ENCODE results near the gene CRHR2. TPM values are rescaled to one million over a fixed set of nuclear protein-coding genes. Genes with fewer than 3 reads are reported as not detected.

The CRHR2 gene
- total and polyA plus RNA-seq, 2 donors (not counting 1 experiment from before 2014, with no cell fraction given) = not detected

DNA sequence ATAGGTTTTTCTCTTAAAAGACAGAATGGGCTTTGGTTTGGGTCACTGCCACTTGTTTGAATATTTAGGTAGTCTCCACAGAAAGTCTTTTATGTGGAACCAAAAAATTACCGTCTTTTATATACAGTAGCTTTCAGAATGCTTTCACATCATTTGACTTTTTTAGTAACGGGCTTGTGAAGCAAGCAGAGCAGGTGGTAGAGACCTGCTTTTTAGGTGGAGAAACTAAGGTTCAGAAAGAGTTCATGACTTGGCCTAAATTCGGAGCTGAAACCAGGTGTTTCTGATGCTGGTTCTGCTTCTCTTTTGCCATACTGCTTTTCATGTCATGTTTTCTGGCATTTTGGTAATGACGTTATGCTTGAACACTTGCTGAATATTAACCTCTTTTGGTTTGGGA, 51.3 kb downstream of the CRHR2 start:
- no peak overlapping the region for H3K4me2 ChIP-seq (ENCODE audit: extremely low read depth, insufficient read depth, low read length)
- H3K36me3 ChIP-seq (ENCODE audit: control insufficient read depth, insufficient read depth, low read length) = peaks cover 25% of the 10 kb centered on the region
- no peak for DNase-seq (ENCODE audit: low read depth in 2 of 2)
- no peak overlapping the region for H3K4me3 ChIP-seq (replicated peaks in 1 of 4; ENCODE audit: control extremely low read depth in 1 of 4, insufficient read depth in 1 of 4, low read depth in 3 of 4, low read length in 4 of 4)
- TF ChIP-seq, protein P1, sequence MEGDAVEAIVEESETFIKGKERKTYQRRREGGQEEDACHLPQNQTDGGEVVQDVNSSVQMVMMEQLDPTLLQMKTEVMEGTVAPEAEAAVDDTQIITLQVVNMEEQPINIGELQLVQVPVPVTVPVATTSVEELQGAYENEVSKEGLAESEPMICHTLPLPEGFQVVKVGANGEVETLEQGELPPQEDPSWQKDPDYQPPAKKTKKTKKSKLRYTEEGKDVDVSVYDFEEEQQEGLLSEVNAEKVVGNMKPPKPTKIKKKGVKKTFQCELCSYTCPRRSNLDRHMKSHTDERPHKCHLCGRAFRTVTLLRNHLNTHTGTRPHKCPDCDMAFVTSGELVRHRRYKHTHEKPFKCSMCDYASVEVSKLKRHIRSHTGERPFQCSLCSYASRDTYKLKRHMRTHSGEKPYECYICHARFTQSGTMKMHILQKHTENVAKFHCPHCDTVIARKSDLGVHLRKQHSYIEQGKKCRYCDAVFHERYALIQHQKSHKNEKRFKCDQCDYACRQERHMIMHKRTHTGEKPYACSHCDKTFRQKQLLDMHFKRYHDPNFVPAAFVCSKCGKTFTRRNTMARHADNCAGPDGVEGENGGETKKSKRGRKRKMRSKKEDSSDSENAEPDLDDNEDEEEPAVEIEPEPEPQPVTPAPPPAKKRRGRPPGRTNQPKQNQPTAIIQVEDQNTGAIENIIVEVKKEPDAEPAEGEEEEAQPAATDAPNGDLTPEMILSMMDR (conservative IDR thresholded peaks at IDR 0.05 in 1 of 2, IDR thresholded peaks at IDR 0.05 in 1 of 2; ENCODE audit: low read depth in 1 of 2, low read length in 2 of 2) = no peak
- no peak for TF ChIP-seq EZH2 (IDR thresholded peaks at IDR 0.05; ENCODE audit: low read length, missing control alignments)
- no peaks in the 10 kb centered on the region for H3K4me1 ChIP-seq (ENCODE audit: control insufficient read depth, extremely low read depth, insufficient read depth, low read length)
- H2AFZ ChIP-seq (ENCODE audit: low read length) = no peak overlapping the region
- no peaks in the 10 kb centered on the region for H3K79me2 ChIP-seq (ENCODE audit: control insufficient read depth, insufficient read depth, low read length)
- no peaks in the 10 kb centered on the region for H3K9me3 ChIP-seq (ENCODE audit: control insufficient read depth, insufficient read depth, low read depth, low read length)
- no peak overlapping the region for H3K9ac ChIP-seq (ENCODE audit: insufficient read depth, low read length)
- no peak overlapping the region for H3K27ac ChIP-seq (ENCODE audit: insufficient read depth, low read length)
- no peaks in the 10 kb centered on the region for H3K27me3 ChIP-seq (ENCODE audit: control insufficient read depth, insufficient read depth, low read length)
- no peaks in the 10 kb centered on the region for H4K20me1 ChIP-seq (ENCODE audit: control insufficient read depth, extremely low read depth, insufficient read depth, low read length)

DNA sequence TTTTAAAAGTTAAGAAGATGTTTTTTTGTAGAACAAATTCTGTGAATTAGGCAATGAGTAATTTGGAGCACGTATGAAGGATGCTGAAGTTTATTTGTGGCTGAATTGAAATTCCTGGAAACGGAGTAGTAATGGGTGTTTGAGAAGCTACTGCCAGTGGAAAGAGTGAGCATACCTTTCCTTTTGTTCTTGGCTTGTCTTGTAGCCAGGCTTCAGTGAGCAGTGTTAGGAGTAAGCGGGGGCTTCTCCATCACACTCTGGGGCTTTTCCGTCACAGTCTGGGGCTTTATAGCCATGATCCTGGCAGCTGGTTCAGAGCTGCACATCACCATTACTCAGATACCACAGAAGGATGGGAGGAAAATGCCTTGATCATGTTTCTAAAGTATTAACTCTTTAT, 55.2 kb downstream of the CRHR2 start:
- TF ChIP-seq EZH2 (IDR thresholded peaks at IDR 0.05; ENCODE audit: low read length, missing control alignments) = no peak
- TF ChIP-seq, protein P1 (conservative IDR thresholded peaks at IDR 0.05 in 1 of 2, IDR thresholded peaks at IDR 0.05 in 1 of 2; ENCODE audit: low read depth in 1 of 2, low read length in 2 of 2) = no peak
- H3K27ac ChIP-seq (ENCODE audit: insufficient read depth, low read length) = no peak overlapping the region
- H3K36me3 ChIP-seq (ENCODE audit: control insufficient read depth, insufficient read depth, low read length) = peaks cover 6% of the 10 kb centered on the region
- H3K4me1 ChIP-seq (ENCODE audit: control insufficient read depth, extremely low read depth, insufficient read depth, low read length) = no peaks in the 10 kb centered on the region
- H3K9me3 ChIP-seq (ENCODE audit: control insufficient read depth, insufficient read depth, low read depth, low read length) = no peaks in the 10 kb centered on the region
- no peaks in the 10 kb centered on the region for H4K20me1 ChIP-seq (ENCODE audit: control insufficient read depth, extremely low read depth, insufficient read depth, low read length)
- H3K9ac ChIP-seq (ENCODE audit: insufficient read depth, low read length) = no peak overlapping the region
- no peak overlapping the region for H3K4me2 ChIP-seq (ENCODE audit: extremely low read depth, insufficient read depth, low read length)
- no peak for DNase-seq (ENCODE audit: low read depth in 2 of 2)
- H2AFZ ChIP-seq (ENCODE audit: low read length) = no peak overlapping the region
- H3K4me3 ChIP-seq (replicated peaks in 1 of 4; ENCODE audit: control extremely low read depth in 1 of 4, insufficient read depth in 1 of 4, low read depth in 3 of 4, low read length in 4 of 4) = no peak overlapping the region
- no peaks in the 10 kb centered on the region for H3K27me3 ChIP-seq (ENCODE audit: control insufficient read depth, insufficient read depth, low read length)
- H3K79me2 ChIP-seq (ENCODE audit: control insufficient read depth, insufficient read depth, low read length) = no peaks in the 10 kb centered on the region

DNA sequence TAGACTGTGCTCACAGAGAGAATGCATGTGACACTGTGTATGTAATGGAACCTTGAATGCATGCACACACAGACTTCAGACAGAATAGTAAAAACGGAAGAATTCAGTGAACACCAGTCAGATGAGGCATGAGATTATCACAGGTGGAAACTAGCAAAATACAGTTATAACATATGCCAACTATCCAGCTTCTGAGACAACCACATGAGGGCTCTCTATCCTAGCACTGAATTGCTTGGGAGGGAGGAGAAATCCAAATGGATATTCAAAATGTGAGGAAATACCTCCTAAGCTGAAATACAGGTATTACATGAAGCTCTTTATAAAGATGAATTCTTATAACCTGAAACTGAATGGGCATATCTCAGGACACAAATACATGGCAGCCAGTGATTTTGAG, 57.0 kb downstream of the CRHR2 start:
- no peaks in the 10 kb centered on the region for H3K9me3 ChIP-seq (ENCODE audit: control insufficient read depth, insufficient read depth, low read depth, low read length)

More for the DNA sequence above, 57.0 kb downstream of the CRHR2 start:
- Histone ChIP-seq H3K4me3 (replicated peaks in 1 of 4; ENCODE audit: control extremely low read depth in 1 of 4, insufficient read depth in 1 of 4, low read depth in 3 of 4, low read length in 4 of 4) (no peak overlapping the region), H3K4me1 (ENCODE audit: control insufficient read depth, extremely low read depth, insufficient read depth, low read length) (no peaks in the 10 kb centered on the region), H2AFZ (ENCODE audit: low read length) (no peak overlapping the region), H4K20me1 (ENCODE audit: control insufficient read depth, extremely low read depth, insufficient read depth, low read length) (no peaks in the 10 kb centered on the region), H3K79me2 (ENCODE audit: control insufficient read depth, insufficient read depth, low read length) (no peaks in the 10 kb centered on the region), H3K9ac (ENCODE audit: insufficient read depth, low read length) (no peak overlapping the region), H3K36me3 (ENCODE audit: control insufficient read depth, insufficient read depth, low read length) (peaks cover 9% of the 10 kb centered on the region), H3K4me2 (ENCODE audit: extremely low read depth, insufficient read depth, low read length) (no peak overlapping the region), H3K27ac (ENCODE audit: insufficient read depth, low read length) (no peak overlapping the region), H3K27me3 (ENCODE audit: control insufficient read depth, insufficient read depth, low read length) (no peaks in the 10 kb centered on the region)
- TF ChIP-seq, protein P1 (conservative IDR thresholded peaks at IDR 0.05 in 1 of 2, IDR thresholded peaks at IDR 0.05 in 1 of 2; ENCODE audit: low read depth in 1 of 2, low read length in 2 of 2) = no peak
- TF ChIP-seq EZH2 (IDR thresholded peaks at IDR 0.05; ENCODE audit: low read length, missing control alignments) = no peak
- DNase-seq (ENCODE audit: low read depth in 2 of 2) = no peak

All from fibroblast of lung (primary cell).